Measurements from ENCODE around the gene CDKN1C.

- TF ChIP-seq, protein P1, sequence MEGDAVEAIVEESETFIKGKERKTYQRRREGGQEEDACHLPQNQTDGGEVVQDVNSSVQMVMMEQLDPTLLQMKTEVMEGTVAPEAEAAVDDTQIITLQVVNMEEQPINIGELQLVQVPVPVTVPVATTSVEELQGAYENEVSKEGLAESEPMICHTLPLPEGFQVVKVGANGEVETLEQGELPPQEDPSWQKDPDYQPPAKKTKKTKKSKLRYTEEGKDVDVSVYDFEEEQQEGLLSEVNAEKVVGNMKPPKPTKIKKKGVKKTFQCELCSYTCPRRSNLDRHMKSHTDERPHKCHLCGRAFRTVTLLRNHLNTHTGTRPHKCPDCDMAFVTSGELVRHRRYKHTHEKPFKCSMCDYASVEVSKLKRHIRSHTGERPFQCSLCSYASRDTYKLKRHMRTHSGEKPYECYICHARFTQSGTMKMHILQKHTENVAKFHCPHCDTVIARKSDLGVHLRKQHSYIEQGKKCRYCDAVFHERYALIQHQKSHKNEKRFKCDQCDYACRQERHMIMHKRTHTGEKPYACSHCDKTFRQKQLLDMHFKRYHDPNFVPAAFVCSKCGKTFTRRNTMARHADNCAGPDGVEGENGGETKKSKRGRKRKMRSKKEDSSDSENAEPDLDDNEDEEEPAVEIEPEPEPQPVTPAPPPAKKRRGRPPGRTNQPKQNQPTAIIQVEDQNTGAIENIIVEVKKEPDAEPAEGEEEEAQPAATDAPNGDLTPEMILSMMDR (IDR thresholded peaks at IDR 0.05) = no peak
- no peak for TF ChIP-seq POLR2AphosphoS5 (IDR thresholded peaks at IDR 0.05; ENCODE audit: insufficient read depth in 1 of 2, low read depth in 1 of 2)
- no peak for TF ChIP-seq POLR2A (IDR thresholded peaks at IDR 0.05)
Measured at GRCh38 chr11:2932850-2933251, 47.3 kb upstream of the CDKN1C start.
